Posterior vena cava (tissue), 2 donors: ENCODE measurements around the gene LPIN2. TPM values are rescaled to one million over a fixed set of nuclear protein-coding genes. Genes with fewer than 3 reads are reported as not detected.
"Not testable (repeated sequence)": the region's sequence is repeated elsewhere in the genome, so short reads cannot be mapped to it uniquely, and the experiment has no call there.

Experiments
- DNase-seq: peaks from one replicate; pipeline ENCODE4 v3.0.0-alpha.2; 2020; ENCODE audit warnings: low spot score
- intact Hi-C, 2 donors: fragments of 100-400 bp; cut with DNase I; formaldehyde crosslinking; loops; one replicate each; pipeline versions ENCODE4 v1.14.1 to v1.14.2; 2022 to 2023
- long read RNA-seq, 2 donors: library from polyadenylated mRNA; unstranded; transcript quantifications; one replicate each; pipeline ENCODE4 v2.0.0, GENCODE V29; 2020 to 2021
- total RNA-seq, 2 donors: library from RNA; stranded (reverse); fragmentation: NEBNext Ultra II Directional; extraction: Animal tissue kit (Norgen Biotek cat#: 25700); gene quantifications; one replicate each; pipeline ENCODE4 v1.2.1, GENCODE V29; 2021
- donor health status: DM: yes; HTN: yes; CAD: no.
- donor health status: DM: yes; HTN: yes; CAD: no.

The LPIN2 gene
- total RNA-seq: 10 to 100 TPM; 23.8 to 27.3 TPM
- long read RNA-seq, donor 1, partial matches to known transcripts: 3 of 12 reads
- long read RNA-seq, donor 1, other reads (novel, unspliced or antisense): 9 of 12 reads
- long read RNA-seq, donor 2, partial matches to known transcripts: 4 of 11 reads
- long read RNA-seq, donor 2, other reads (novel, unspliced or antisense): 7 of 11 reads

- DNase-seq: peak; percentile 100
- intact Hi-C loops: no loop called here
These were observed at the start of gene LPIN2 for GRCh38 chr18:3013024-3013804. Gene LPIN2, minus strand, starts transcription at chr18:3013144. Its CDS starts 52,304 bp downstream, at chr18:2960840.

GRCh38 chr18:3061581-3062312 lies 48.8 kb upstream of the LPIN2 start:
- intact Hi-C loops: loop anchor here (5.0 to 10.0 kb wide), 2 partner anchors 127 to 129 kb away; no protein-coding TSS in a partner anchor

GRCh38 chr18:3060667-3061580 lies 48.0 kb upstream of the LPIN2 start:
- no peak for DNase-seq
- intact Hi-C loops: loop anchor here (5.0 to 10.0 kb wide), 2 partner anchors 126 to 129 kb away; no protein-coding TSS in a partner anchor

More at GRCh38 chr18:3061581-3062312, 48.8 kb upstream of the LPIN2 start:
- no peak for DNase-seq

- intact Hi-C loops: no loop called here
- DNase-seq: no peak
These were observed 46.3 kb upstream of the LPIN2 start for GRCh38 chr18:3059272-3059671.

GRCh38 chr18:3058328-3059191 lies 45.6 kb upstream of the LPIN2 start:
- intact Hi-C loops: no loop called here
- DNase-seq: no peak

GRCh38 chr18:3057526-3057925 lies 44.6 kb upstream of the LPIN2 start:
- DNase-seq: no peak
- intact Hi-C loops: no loop called here

- DNase-seq: no peak
- intact Hi-C loops: no loop called here
These were observed 43.4 kb upstream of the LPIN2 start for GRCh38 chr18:3056311-3056710.

GRCh38 chr18:3055816-3056215 lies 42.9 kb upstream of the LPIN2 start:
- no peak for DNase-seq
- intact Hi-C loops: no loop called here

- no peak for DNase-seq
- intact Hi-C loops: no loop called here
These were observed 42.3 kb upstream of the LPIN2 start for GRCh38 chr18:3055186-3055728.

- no peak for DNase-seq
- intact Hi-C loops: no loop called here
These were observed 41.8 kb upstream of the LPIN2 start for GRCh38 chr18:3054780-3055179.

GRCh38 chr18:3054214-3054613 lies 41.3 kb upstream of the LPIN2 start:
- DNase-seq: no peak
- intact Hi-C loops: no loop called here

GRCh38 chr18:3053081-3053480 lies 40.1 kb upstream of the LPIN2 start:
- intact Hi-C loops: no loop called here
- no peak for DNase-seq

- DNase-seq: no peak
- intact Hi-C loops: no loop called here
These were observed 39.4 kb upstream of the LPIN2 start for GRCh38 chr18:3052411-3052758.

- intact Hi-C loops: no loop called here
- no peak for DNase-seq
These were observed 38.9 kb upstream of the LPIN2 start for GRCh38 chr18:3051718-3052410.

GRCh38 chr18:3049897-3050454 lies 37.0 kb upstream of the LPIN2 start:
- DNase-seq, intact Hi-C loops: not testable (repeated sequence)

- DNase-seq: no peak
- intact Hi-C loops: no loop called here
These were observed 35.9 kb upstream of the LPIN2 start for GRCh38 chr18:3048820-3049349.

- intact Hi-C loops: no loop called here
- DNase-seq: no peak
These were observed 35.2 kb upstream of the LPIN2 start for GRCh38 chr18:3048121-3048520.
